PC-3 (cell line): Measurements from ENCODE around the gene MDP1.

Experiments
- CTCF ChIP-seq: fragments of 300-600 bp; sonication (generic); conservative IDR thresholded peaks from 2 replicates; pipeline ENCODE4 v1.5.1; 2017; ENCODE audit warnings: antibody characterized with exemption, low read depth, mild to moderate bottlenecking, low read length
- EZH2 ChIP-seq: fragments of 300-600 bp; sonication (generic); IDR thresholded peaks from one replicate; pipeline ENCODE4 v1.6.1; 2017; ENCODE audit warnings: antibody characterized with exemption, mild to moderate bottlenecking, low read length; ENCODE audit not compliant: unreplicated experiment

- TF ChIP-seq CTCF, result no peak
- TF ChIP-seq EZH2, result no peak
Observed at GRCh38 chr14:24260026-24260779, 44.3 kb upstream of the MDP1 start.
